ENCODE results near the gene OR2T6. TPM values are rescaled to one million over a fixed set of nuclear protein-coding genes. Genes with fewer than 3 reads are reported as not detected.
A peak's percentile ranks its signal among the peaks of the same experiment; 100 is the strongest.
"Not testable (repeated sequence)": the region's sequence is repeated elsewhere in the genome, so short reads cannot be mapped to it uniquely, and the experiment has no call there.

Gene OR2T6
- total RNA-seq, 6 donors from 2014 or later = not detected

DNA sequence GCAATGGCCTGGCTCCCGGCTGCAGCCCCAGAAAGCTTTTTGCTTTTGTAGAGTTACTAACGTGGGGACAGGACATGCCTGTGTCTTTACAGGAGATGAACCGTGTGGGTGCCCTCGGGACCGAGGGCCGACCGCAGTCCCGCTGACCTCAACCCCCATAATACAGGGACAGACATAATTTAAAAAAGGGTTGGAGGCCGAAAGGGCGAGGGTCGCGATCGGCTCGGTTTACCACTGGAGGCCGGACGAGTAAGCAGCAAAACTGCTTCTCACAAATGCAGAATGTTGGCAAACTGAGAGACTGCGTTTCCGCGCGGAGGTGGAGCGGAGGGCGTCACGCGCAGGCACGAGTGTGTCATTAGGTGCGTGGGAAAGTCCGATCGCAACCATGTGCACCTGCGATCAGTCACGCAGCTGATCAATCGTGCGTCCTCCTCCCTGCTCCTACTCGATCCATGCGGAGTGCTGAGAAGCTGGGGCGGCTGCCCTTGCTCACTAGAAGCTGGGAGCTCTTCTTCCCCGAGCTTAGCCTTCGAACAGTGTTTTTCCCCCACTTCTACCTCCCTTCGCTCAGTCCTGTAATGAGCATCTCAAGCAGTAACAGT is 58.4 kb downstream of the OR2T6 start:
- ATAC-seq (ENCODE audit: low FRiP score in 2 of 2) (peak; percentile 21 to 54), DNase-seq (peak in 1 of 2 donors; percentile 71)
- 94 to 95% methylated on average over 37 to 38 of the region's 38 CpGs for WGBS, 2 donors
- H3K9me3 ChIP-seq, H3K4me1 ChIP-seq, H3K27me3 ChIP-seq, H3K36me3 ChIP-seq, H3K4me3 ChIP-seq, H3K27ac ChIP-seq: not testable (repeated sequence)

GRCh38 chr1:248434913-248435312 is 59.4 kb downstream of the OR2T6 start:
- not testable (repeated sequence) for ATAC-seq (ENCODE audit: low FRiP score in 2 of 2); H3K4me3 ChIP-seq; H3K36me3 ChIP-seq; H3K4me1 ChIP-seq; H3K27ac ChIP-seq; H3K27me3 ChIP-seq; DNase-seq; H3K9me3 ChIP-seq
- WGBS, 2 donors = 75 to 83% methylated on average over 6 of the region's 6 CpGs

DNA sequence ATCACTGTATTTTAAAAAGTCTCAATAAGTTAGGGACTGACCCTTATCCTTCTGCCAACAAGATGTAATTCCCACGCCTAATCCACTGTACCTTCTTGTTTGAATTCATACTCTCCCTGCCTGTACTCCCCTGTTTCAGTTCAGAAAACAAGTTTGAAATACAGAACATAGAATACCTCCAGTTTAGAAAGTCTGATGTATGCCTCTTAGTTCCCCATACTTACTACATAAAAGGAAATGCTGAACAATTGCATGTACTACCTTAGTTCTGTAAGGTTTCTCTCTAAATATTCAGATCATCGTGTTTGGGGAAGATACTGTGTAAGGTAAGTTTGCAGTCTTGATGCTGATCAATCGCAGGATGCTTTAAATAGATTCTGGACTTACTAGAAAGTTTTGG is 60.8 kb downstream of the OR2T6 start:
- H3K36me3 ChIP-seq; DNase-seq; H3K27me3 ChIP-seq; H3K4me1 ChIP-seq; H3K4me3 ChIP-seq; H3K27ac ChIP-seq; H3K9me3 ChIP-seq; ATAC-seq (ENCODE audit: low FRiP score in 2 of 2): not testable (repeated sequence)
- 69 to 81% methylated on average over 3 of the region's 3 CpGs for WGBS, 2 donors

DNA sequence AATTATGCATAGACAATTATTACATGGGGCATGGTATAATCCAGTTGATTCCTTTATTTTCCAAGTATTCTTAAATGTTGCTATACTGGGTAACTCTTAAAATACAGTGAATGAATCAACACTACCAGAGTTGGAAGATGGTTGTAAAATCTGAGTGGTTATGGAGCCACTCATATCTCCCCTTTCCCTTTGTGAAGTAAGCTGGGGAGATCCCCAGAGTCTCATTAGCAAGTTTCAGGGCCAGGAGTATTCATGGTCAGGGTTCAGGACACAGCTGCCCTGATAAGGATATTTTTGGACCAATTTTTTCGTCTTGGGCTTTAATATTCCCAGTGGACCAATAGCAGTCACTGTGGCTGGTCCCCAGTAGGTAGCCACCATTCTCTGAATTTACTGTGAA is 63.1 kb downstream of the OR2T6 start:
- H3K4me1 ChIP-seq; H3K27ac ChIP-seq; H3K9me3 ChIP-seq; H3K27me3 ChIP-seq; DNase-seq; H3K4me3 ChIP-seq; ATAC-seq (ENCODE audit: low FRiP score in 2 of 2); H3K36me3 ChIP-seq: not testable (repeated sequence)
- WGBS, 2 donors = 20 to 45% methylated on average over 1 of the region's 1 CpG

GRCh38 chr1:248439283-248439682 is 63.7 kb downstream of the OR2T6 start:
- H3K27me3 ChIP-seq; ATAC-seq (ENCODE audit: low FRiP score in 2 of 2); H3K4me3 ChIP-seq; H3K4me1 ChIP-seq; H3K36me3 ChIP-seq; H3K27ac ChIP-seq; H3K9me3 ChIP-seq; DNase-seq: not testable (repeated sequence)
- WGBS, 2 donors = 56 to 59% methylated on average over 5 of the region's 5 CpGs

Other genes starting within 250 kb of the OR2T6 start
- gene OR2M5, start 230.6 kb upstream of the OR2T6 start, total RNA-seq = not detected
- gene OR2M2, start 200.9 kb upstream of the OR2T6 start, total RNA-seq = not detected
- not detected for gene OR2M3, start 178.5 kb upstream of the OR2T6 start, total RNA-seq
- not detected for gene OR2M4, start 144.3 kb upstream of the OR2T6 start, total RNA-seq
- 1 to 10 TPM in 1 of 6 donors, not detected in 5; 3.3 TPM for gene OR2T33, start 97.8 kb upstream of the OR2T6 start, total RNA-seq
- gene OR2T12, start 72.3 kb upstream of the OR2T6 start, total RNA-seq = not detected
- gene OR2M7, start 51.2 kb upstream of the OR2T6 start, total RNA-seq = not detected
- gene OR14C36, start 27.0 kb upstream of the OR2T6 start, total RNA-seq = not detected
- not detected for gene OR2T4, start 14.1 kb upstream of the OR2T6 start, total RNA-seq
- not detected for gene OR2T1, start 27.3 kb downstream of the OR2T6 start, total RNA-seq
- gene OR2T2, start 69.9 kb downstream of the OR2T6 start, total RNA-seq = not detected
- not detected for gene OR2T3, start 97.6 kb downstream of the OR2T6 start, total RNA-seq
- not detected for gene OR2T5, start 112.8 kb downstream of the OR2T6 start, total RNA-seq
- gene OR2G6, start 132.3 kb downstream of the OR2T6 start, total RNA-seq = not detected
- gene OR2T29, start 187.0 kb downstream of the OR2T6 start, total RNA-seq = not detected
- not detected for gene OR2T34, start 199.0 kb downstream of the OR2T6 start, total RNA-seq
- gene OR2T10, start 222.0 kb downstream of the OR2T6 start, total RNA-seq = not detected